ENCODE data around the gene DEGS1. TPM values are rescaled to one million over a fixed set of nuclear protein-coding genes. Genes with fewer than 3 reads are reported as not detected.
"Not testable (repeated sequence)": the region's sequence is repeated elsewhere in the genome, so short reads cannot be mapped to it uniquely, and the experiment has no call there.

The DEGS1 gene
- total and polyA plus RNA-seq, 12 donors, result 24.5 to 77.4 (median 48.2) TPM

- no peak overlapping the region for H3K27ac ChIP-seq
- intact Hi-C loops (cut with DNase I), result no loop called here
- no peak for DNase-seq
Measured at GRCh38 chr1:224201853-224202252, 18.8 kb downstream of the DEGS1 start.

GRCh38 chr1:224203243-224204016 is 20.4 kb downstream of the DEGS1 start:
- WGBS, 4 donors, result 48 to 63% (median 60%) methylated on average over 4 to 8 of the region's 8 CpGs
- peak; percentile 24 to 67 (median 46) for DNase-seq
- Histone ChIP-seq H3K27me3 (no peaks in the 10 kb centered on the region), H3K4me1 (replicated peaks in 1 of 2) (peaks cover 3 to 18% of the 10 kb centered on the region in 2 donors), H3K4me3 (no peak overlapping the region), H3K36me3 (replicated peaks in 1 of 2) (no peaks in the 10 kb centered on the region), H3K9me3 (replicated peaks in 1 of 3) (no peaks in the 10 kb centered on the region), H3K27ac (no peak overlapping the region)
- intact Hi-C loops (cut with DNase I), result no loop called here
- TF ChIP-seq CTCF (IDR thresholded peaks at IDR 0.05) (no peak), POLR2A (IDR thresholded peaks at IDR 0.05) (no peak)

More at GRCh38 chr1:224201853-224202252, 18.8 kb downstream of the DEGS1 start:
- no peaks in the 10 kb centered on the region for H3K36me3 ChIP-seq (replicated peaks in 1 of 2)
- no peaks in the 10 kb centered on the region for H3K9me3 ChIP-seq (replicated peaks in 1 of 3)
- no peaks in the 10 kb centered on the region for H3K27me3 ChIP-seq
- 91 to 96% (median 94%) methylated on average over 4 of the region's 4 CpGs for WGBS, 4 donors
- peaks cover 3 to 19% of the 10 kb centered on the region in 2 donors for H3K4me1 ChIP-seq (replicated peaks in 1 of 2)
- no peak overlapping the region for H3K4me3 ChIP-seq
- TF ChIP-seq POLR2A (IDR thresholded peaks at IDR 0.05) (no peak), CTCF (IDR thresholded peaks at IDR 0.05) (no peak)

- DNase-seq, result peak in 2 of 7 donors; percentile 8 to 12
- 27 to 37% (median 35%) methylated on average over 3 to 4 of the region's 4 CpGs for WGBS, 4 donors
- intact Hi-C loops (cut with DNase I), result no loop called here
- TF ChIP-seq POLR2A (IDR thresholded peaks at IDR 0.05), result no peak
- TF ChIP-seq CTCF (IDR thresholded peaks at IDR 0.05), result no peak
- H3K9me3 ChIP-seq (replicated peaks in 1 of 3), result no peaks in the 10 kb centered on the region
- H3K27me3 ChIP-seq, result no peaks in the 10 kb centered on the region
- H3K4me1 ChIP-seq (replicated peaks in 1 of 2), result peaks cover 3 to 18% of the 10 kb centered on the region in 2 donors
- H3K4me3 ChIP-seq, result no peak overlapping the region
- no peaks in the 10 kb centered on the region for H3K36me3 ChIP-seq (replicated peaks in 1 of 2)
- H3K27ac ChIP-seq, result peak overlapping the region in 2 of 5 donors; percentile 8 to 50
Measured at GRCh38 chr1:224205438-224205840, 22.4 kb downstream of the DEGS1 start.

- WGBS, 4 donors, result 83 to 91% (median 83%) methylated on average over 10 of the region's 10 CpGs
- H3K36me3 ChIP-seq (replicated peaks in 1 of 2); H3K4me3 ChIP-seq; H3K27me3 ChIP-seq; H3K9me3 ChIP-seq (replicated peaks in 1 of 3); DNase-seq; intact Hi-C loops (cut with DNase I): not testable (repeated sequence)
- H3K4me1 ChIP-seq (replicated peaks in 1 of 2), result peaks cover 3 to 18% of the 10 kb centered on the region in 2 donors
- peak overlapping the region in 1 of 5 donors; percentile 8 for H3K27ac ChIP-seq
Measured at GRCh38 chr1:224205931-224206538, 23.0 kb downstream of the DEGS1 start.
